ENCODE measurements around the gene RBMS3.

- TF ChIP-seq EZH2 (IDR thresholded peaks at IDR 0.05; ENCODE audit: low read depth, unreplicated experiment) (no peak), CTCF (conservative IDR thresholded peaks at IDR 0.05; ENCODE audit: low read depth in 2 of 2) (no peak), POLR2AphosphoS5 (IDR thresholded peaks at IDR 0.05; ENCODE audit: low read depth) (no peak), ETS1 (IDR thresholded peaks at IDR 0.05) (no peak)
Measured at GRCh38 chr3:29746163-29746760, 465.4 kb downstream of the RBMS3 start.
